Mammary epithelial cell (primary cell): Measurements from ENCODE around the gene SWI5.
"Not testable (repeated sequence)": the region's sequence is repeated elsewhere in the genome, so short reads cannot be mapped to it uniquely, and the experiment has no call there.

Source experiments
- CTCF ChIP-seq, 2 donors: IDR thresholded peaks in 1 of 2; conservative IDR thresholded peaks in 1 of 2; 2 replicates each; pipeline ENCODE4 v1.5.1; 2011 to 2012; ENCODE audit warnings: inconsistent platforms in 2 of 2, low read length in 2 of 2, mild to moderate bottlenecking in 2 of 2, control low read depth in 1 of 2, low read depth in 1 of 2; ENCODE audit not compliant: insufficient read depth in 1 of 2; ENCODE audit errors: extremely low read depth in 1 of 2
- EZH2 ChIP-seq: IDR thresholded peaks from 2 replicates; pipeline ENCODE4 v1.6.1; 2012; ENCODE audit warnings: low read length, inconsistent platforms, borderline replicate concordance

- not testable (repeated sequence) for TF ChIP-seq CTCF (conservative IDR thresholded peaks at IDR 0.05 in 1 of 2, IDR thresholded peaks at IDR 0.05 in 1 of 2; ENCODE audit: extremely low read depth in 1 of 2, insufficient read depth in 1 of 2, low read depth in 1 of 2, low read length in 2 of 2); EZH2
Observed at GRCh38 chr9:128279088-128280073, 3.3 kb downstream of the SWI5 start.
